ENCODE results near the gene DPH7. TPM values are rescaled to one million over a fixed set of nuclear protein-coding genes. Genes with fewer than 3 reads are reported as not detected.
A peak's percentile ranks its signal among the peaks of the same experiment; 100 is the strongest.

DPH7 gene
- total and polyA plus RNA-seq, 2 of the 8 experiments (the other 6 are each of a cell fraction or from before 2014, with no cell fraction given): 44.6 to 45.5 TPM

DNA sequence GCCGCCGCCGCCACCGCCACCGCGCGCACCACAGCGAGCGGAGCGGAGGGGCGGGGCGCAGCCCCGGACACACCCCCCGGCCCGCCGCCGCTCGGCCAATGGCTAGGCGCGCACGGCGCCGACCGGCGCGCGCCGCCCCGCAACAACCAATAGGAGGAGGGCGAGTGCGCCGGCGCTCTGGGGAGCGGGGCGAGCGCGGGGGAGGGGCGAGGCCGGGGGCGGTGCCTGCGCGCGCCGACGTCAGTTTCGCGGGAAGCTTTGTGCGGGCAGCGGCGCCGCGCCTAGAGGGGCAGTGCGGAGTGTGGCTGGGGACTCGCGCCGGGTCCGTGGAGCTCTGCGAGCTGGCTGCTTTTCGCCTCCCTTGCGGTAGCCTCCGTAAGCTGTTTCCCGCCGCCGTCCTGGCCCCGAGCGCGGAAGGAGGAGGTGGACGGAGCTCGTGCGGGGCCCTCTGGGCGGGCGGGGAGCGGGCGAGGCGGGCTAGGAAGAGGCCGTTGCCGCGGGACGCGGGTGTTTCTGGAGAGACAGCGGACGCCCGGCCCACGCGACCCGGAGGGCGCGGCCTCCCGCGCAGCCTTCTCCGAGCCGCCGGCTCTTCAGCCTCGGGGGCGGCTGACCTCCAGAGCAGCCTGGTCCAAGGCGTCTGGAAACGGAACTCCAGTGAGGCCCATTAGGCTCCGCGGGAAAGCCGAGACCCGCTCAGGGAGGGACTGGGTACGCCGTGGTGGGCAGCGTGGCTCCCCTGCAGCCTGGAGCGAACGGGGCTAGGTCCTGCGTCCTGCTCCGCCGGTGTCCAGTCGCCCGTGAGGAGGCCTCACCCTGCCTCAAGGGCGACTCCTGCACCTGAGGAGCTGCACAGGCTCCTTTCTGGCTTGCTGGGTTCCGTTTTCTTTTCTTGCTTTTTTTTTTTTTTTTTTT is 12.0 kb upstream of the DPH7 start, which contains the start of gene ZMYND19:
ZMYND19 (minus strand) TSS at position 44 of the 915 bp plus-strand sequence. CDS start 249 bp downstream, outside the sequence.
- FAIRE-seq (no peak), DNase-seq (ENCODE audit: low read depth in 1 of 2, low spot score in 2 of 2) (peak in 1 of 2 experiments; percentile 94)
- no peak within 1 kb of the TSS for H3K14ac ChIP-seq (ENCODE audit: insufficient read length)
- H3K18ac ChIP-seq (ENCODE audit: extremely low read depth, low read length): peak within 1 kb of the TSS; percentile 38
- ChIA-PET POLR2A (ENCODE audit: partially characterized antibody) (interaction anchor here (0.8 to 6.2 kb wide), 9 partner anchors 9 to 76 kb away, joined by 3 to 45 read pairs (median 4); partner anchors contain the start of genes DPH7 and EHMT1), CTCF (ENCODE audit: partially characterized antibody) (interaction anchor here (0.6 to 1.5 kb wide), 6 partner anchors 9 to 99 kb away, joined by 3 to 5 read pairs (median 4); partner anchors contain the start of gene ARRDC1)
- H3K27ac ChIP-seq (ENCODE audit: low read depth, low read length): peak within 1 kb of the TSS; percentile 45; the same call in 1 of the 2 replicates
- H2BK20ac ChIP-seq (ENCODE audit: low read length): no peak within 1 kb of the TSS
- peaks cover 17 to 24% of the 10 kb centered on the region in 2 experiments for H4K20me1 ChIP-seq (replicated peaks in 1 of 2; ENCODE audit: control insufficient read depth in 1 of 2, insufficient read depth in 2 of 2, low read length in 2 of 2)
- no peaks in the 10 kb centered on the region for H3K9me3 ChIP-seq (ENCODE audit: insufficient read depth in 2 of 2, low read depth in 1 of 2, low read length in 1 of 2)
- H2AK5ac ChIP-seq (ENCODE audit: low read depth, low read length): 0 out of 2 replicates have a peak within 1 kb of the TSS, but pooled peaks have one; percentile 39
- no peak within 1 kb of the TSS for H4K91ac ChIP-seq (replicated peaks; ENCODE audit: insufficient read length, low read length)
- peaks cover 0 to 22% of the 10 kb centered on the region in 2 experiments; a peak in 2 of 4 replicates for H3K79me2 ChIP-seq (ENCODE audit: control insufficient read depth in 1 of 2, insufficient read depth in 2 of 2, low read length in 2 of 2)
- H3K27me3 ChIP-seq (replicated peaks in 1 of 4; ENCODE audit: control insufficient read depth in 3 of 4, extremely low read depth in 1 of 4, insufficient read depth in 3 of 4, low read length in 3 of 4): no peaks in the 10 kb centered on the region; a peak in 1 of 7 replicates
- H3K4me2 ChIP-seq (ENCODE audit: insufficient read depth in 1 of 2, low read depth in 2 of 2, low read length in 2 of 2): peak within 1 kb of the TSS; percentile 91 to 99
- H3K79me1 ChIP-seq (ENCODE audit: low read depth, low read length): peaks cover 18% of the 10 kb centered on the region
- H2BK12ac ChIP-seq (ENCODE audit: low read depth, low read length): no peak within 1 kb of the TSS; the same call in 1 of the 2 replicates
- H2BK15ac ChIP-seq (ENCODE audit: low read length): no peak within 1 kb of the TSS
- peak within 1 kb of the TSS; percentile 66 to 93 (median 74) for H3K9ac ChIP-seq (replicated peaks in 1 of 4; ENCODE audit: extremely low read depth in 1 of 4, low read depth in 3 of 4, low read length in 3 of 4)
- H2BK5ac ChIP-seq (ENCODE audit: low read depth, low read length): no peak within 1 kb of the TSS
- H4K5ac ChIP-seq (ENCODE audit: insufficient read length, low read depth, low read length): no peak within 1 kb of the TSS
- peaks cover 0 to 7% (median 5%) of the 10 kb centered on the region in 4 experiments; a peak in 5 of 7 replicates for H3K4me1 ChIP-seq (replicated peaks in 1 of 4; ENCODE audit: control insufficient read depth in 3 of 4, insufficient read depth in 4 of 4, low read length in 3 of 4)
- H3K23me2 ChIP-seq (ENCODE audit: low read depth, low read length): peaks cover 8% of the 10 kb centered on the region; the same call in 1 of the 2 replicates
- H2AFZ ChIP-seq (ENCODE audit: low read length): peak within 1 kb of the TSS; percentile 77; the same call in 1 of the 2 replicates
- H3K4ac ChIP-seq (replicated peaks; ENCODE audit: insufficient read length, low read depth, low read length): peak within 1 kb of the TSS; percentile 75
- H3K4me3 ChIP-seq (ENCODE audit: extremely low read depth in 1 of 4, insufficient read depth in 2 of 4, low read depth in 3 of 4, low read length in 4 of 4): peak within 1 kb of the TSS; percentile 82 to 96 (median 86)
- no peak within 1 kb of the TSS for H3K23ac ChIP-seq (ENCODE audit: insufficient read length)
- H2BK120ac ChIP-seq (replicated peaks; ENCODE audit: low read depth, low read length): no peak within 1 kb of the TSS
- WGBS, 2 experiments (ENCODE audit: extremely low coverage in 1 of 2, insufficient coverage in 1 of 2, insufficient read length in 1 of 2, insufficient replicate concordance in 2 of 2, low coverage in 1 of 2, low lambda C conversion rate in 2 of 2, missing lambda C conversion rate in 1 of 2): 2% methylated on average over 20 of the region's 113 CpGs; no CpG with 5 or more reads in 1 of the 2 experiments
- H4K8ac ChIP-seq (ENCODE audit: extremely low read depth, insufficient read depth, low read length): peak within 1 kb of the TSS; percentile 84
- no peak within 1 kb of the TSS for H3K56ac ChIP-seq (replicated peaks; ENCODE audit: insufficient read length, low read depth, low read length)
- H3K36me3 ChIP-seq (ENCODE audit: control insufficient read depth in 2 of 4, insufficient read depth in 4 of 4, low read length in 3 of 4): peaks cover 23 to 30% (median 25%) of the 10 kb centered on the region in 4 experiments
- TF ChIP-seq FOSL1 (IDR thresholded peaks at IDR 0.05; ENCODE audit: insufficient read depth, low read depth, low read length) (peak; percentile 77; the same call in 1 of the 2 replicates), POLR2AphosphoS5 (IDR thresholded peaks at IDR 0.05; ENCODE audit: low read depth, low read length) (peak; percentile 67), PHF8 (conservative IDR thresholded peaks at IDR 0.05; ENCODE audit: low read depth, low read length) (peak; percentile 67), ASH2L (IDR thresholded peaks at IDR 0.05; ENCODE audit: low read length) (peak; percentile 35), TAF1 (IDR thresholded peaks at IDR 0.05; ENCODE audit: low read depth, low read length) (peak; percentile 80), GTF2F1 (IDR thresholded peaks at IDR 0.05; ENCODE audit: borderline replicate concordance, low read depth, low read length) (no peak), KDM4A (IDR thresholded peaks at IDR 0.05; ENCODE audit: low read depth, low read length, severe bottlenecking) (peak; percentile 14), TBP (IDR thresholded peaks at IDR 0.05; ENCODE audit: low read depth, low read length) (peak; percentile 52; the same call in 1 of the 2 replicates), CREB1 (IDR thresholded peaks at IDR 0.05) (peak; percentile 85), HDAC6 (IDR thresholded peaks at IDR 0.05; ENCODE audit: low read depth, low read length) (no peak), POLR2A (IDR thresholded peaks at IDR 0.05; ENCODE audit: control extremely low read depth in 1 of 2, low read depth in 2 of 2, low read length in 2 of 2) (peak in 1 of 2 experiments; percentile 56; a peak in 2 of 3 replicates)
